NCI-H1930 (cell line): ENCODE data around the gene CCDC12.
A peak's percentile ranks its signal among the peaks of the same experiment; 100 is the strongest.

ENCODE experiments used
- DNase-seq, 2 experiments: peaks; one replicate each; lab custom pipeline; 2025; lab: John Stamatoyannopoulos, UW

Gene CCDC12

GRCh38 chr3:46976326-46977190 is at the start of gene CCDC12:
CCDC12 (minus strand) TSS chr3:46976745; CDS start chr3:46976732, 13 bp downstream.
- peak; percentile 88 for DNase-seq

- DNase-seq = no peak
These were observed 48.4 kb upstream of the CCDC12 start for GRCh38 chr3:47024932-47025331.

- DNase-seq = no peak
These were observed 46.1 kb upstream of the CCDC12 start for GRCh38 chr3:47022641-47023071.

GRCh38 chr3:47020311-47020710 is 43.8 kb upstream of the CCDC12 start:
- DNase-seq = no peak

GRCh38 chr3:47019201-47019600 is 42.7 kb upstream of the CCDC12 start:
- DNase-seq = no peak

- DNase-seq = no peak
These were observed 41.7 kb upstream of the CCDC12 start for GRCh38 chr3:47018269-47018611.

GRCh38 chr3:47017504-47018268 is 41.1 kb upstream of the CCDC12 start:
- DNase-seq = no peak

GRCh38 chr3:47016934-47017435 is 40.4 kb upstream of the CCDC12 start:
- DNase-seq = no peak

- no peak for DNase-seq
These were observed 39.8 kb upstream of the CCDC12 start for GRCh38 chr3:47016086-47016933.

GRCh38 chr3:47015151-47015550 is 38.6 kb upstream of the CCDC12 start:
- DNase-seq = no peak

- no peak for DNase-seq
These were observed 37.5 kb upstream of the CCDC12 start for GRCh38 chr3:47014036-47014435.

GRCh38 chr3:47013231-47013630 is 36.7 kb upstream of the CCDC12 start:
- no peak for DNase-seq

- no peak for DNase-seq
These were observed 36.0 kb upstream of the CCDC12 start for GRCh38 chr3:47012342-47013230.

GRCh38 chr3:47011371-47011770 is 34.8 kb upstream of the CCDC12 start:
- DNase-seq = no peak

GRCh38 chr3:47010910-47011309 is 34.4 kb upstream of the CCDC12 start:
- DNase-seq = no peak

GRCh38 chr3:47010111-47010712 is 33.7 kb upstream of the CCDC12 start:
- no peak for DNase-seq

GRCh38 chr3:47009225-47010110 is 32.9 kb upstream of the CCDC12 start:
- no peak for DNase-seq

GRCh38 chr3:47008851-47009224 is 32.3 kb upstream of the CCDC12 start:
- DNase-seq = no peak

- no peak for DNase-seq
These were observed 31.8 kb upstream of the CCDC12 start for GRCh38 chr3:47008234-47008796.
